Fibroblast of lung (primary cell): Measurements from ENCODE around the gene SSB. TPM values are rescaled to one million over a fixed set of nuclear protein-coding genes. Genes with fewer than 3 reads are reported as not detected.

ENCODE experiments used
- DNase-seq, 2 donors: peaks; one replicate each; pipeline versions ENCODE4 v3.0.0 to v3.0.0-alpha.2; 2010; ENCODE audit warnings: low read depth in 2 of 2
- H2AFZ ChIP-seq: 2 replicates; pipeline ENCODE4 v1.5.1; 2012; ENCODE audit warnings: low read length, control low read depth, inconsistent platforms
- H3K27ac ChIP-seq: 2 replicates; pipeline ENCODE4 v1.5.1; 2011; ENCODE audit warnings: low read length, control low read depth; ENCODE audit not compliant: insufficient read depth
- H3K27me3 ChIP-seq: 2 replicates; pipeline ENCODE4 v1.5.1; 2011; ENCODE audit warnings: mild to moderate bottlenecking, low read length; ENCODE audit not compliant: control insufficient read depth, insufficient read depth
- H3K36me3 ChIP-seq: 2 replicates; pipeline ENCODE4 v1.5.1; 2011; ENCODE audit warnings: low read length; ENCODE audit not compliant: control insufficient read depth, insufficient read depth
- H3K4me1 ChIP-seq: 2 replicates; pipeline ENCODE4 v1.5.1; 2011; ENCODE audit warnings: low read length; ENCODE audit not compliant: control insufficient read depth, insufficient read depth; ENCODE audit errors: extremely low read depth
- H3K4me2 ChIP-seq: 2 replicates; pipeline ENCODE4 v1.5.1; 2011; ENCODE audit warnings: low read length, control low read depth; ENCODE audit not compliant: insufficient read depth; ENCODE audit errors: extremely low read depth
- H3K4me3 ChIP-seq, 4 experiments: fragments of 200-600 bp in 1 of 4; sonication (generic) in 1 of 4; replicated peaks in 1 of 4; 2 replicates each; pipeline ENCODE4 v1.5.1; 2011 to 2016; ENCODE audit warnings: low read length in 4 of 4, low read depth in 3 of 4, mild to moderate bottlenecking in 3 of 4, control low read depth in 2 of 4, inconsistent platforms in 1 of 4, mixed read lengths in 1 of 4; ENCODE audit not compliant: insufficient read depth in 1 of 4; ENCODE audit errors: control extremely low read depth in 1 of 4
- H3K79me2 ChIP-seq: 2 replicates; pipeline ENCODE4 v1.5.1; 2012; ENCODE audit warnings: mild to moderate bottlenecking, low read length, inconsistent platforms; ENCODE audit not compliant: control insufficient read depth, insufficient read depth
- H3K9ac ChIP-seq: 2 replicates; pipeline ENCODE4 v1.5.1; 2011; ENCODE audit warnings: mild to moderate bottlenecking, low read length, control low read depth; ENCODE audit not compliant: insufficient read depth
- H3K9me3 ChIP-seq: 2 replicates; pipeline ENCODE4 v1.5.1; 2012; ENCODE audit warnings: low read depth, low read length; ENCODE audit not compliant: control insufficient read depth, insufficient read depth
- H4K20me1 ChIP-seq: 2 replicates; pipeline ENCODE4 v1.5.1; 2011; ENCODE audit warnings: low read length; ENCODE audit not compliant: control insufficient read depth, insufficient read depth; ENCODE audit errors: extremely low read depth
- CTCF ChIP-seq, 2 donors: IDR thresholded peaks in 1 of 2; conservative IDR thresholded peaks in 1 of 2; 1 replicate in 1 of 2; 2 replicates in 1 of 2; pipeline ENCODE4 v1.5.1; 2011 to 2012; ENCODE audit warnings: low read length in 2 of 2, control low read depth in 1 of 2, inconsistent platforms in 1 of 2, low read depth in 1 of 2, mild to moderate bottlenecking in 1 of 2
- EZH2 ChIP-seq: IDR thresholded peaks from 2 replicates; pipeline ENCODE4 v1.5.1; 2012; ENCODE audit warnings: low read length, control low read depth, mild to moderate bottlenecking; ENCODE audit errors: missing control alignments
- polyA plus RNA-seq, 2 donors: library from polyadenylated mRNA; depleted of rRNA in 1 of 2; stranded (reverse) in 1 of 2; unstranded in 1 of 2; fragments of >200 nt; gene quantifications; 2 replicates each; pipeline ENCODE4 v1.2.1, GENCODE V29; 2011 to 2012; ENCODE audit warnings: missing spikeins in 1 of 2
- total RNA-seq: library from RNA; depleted of rRNA; stranded (reverse); fragments of >200 nt; gene quantifications from 2 replicates; pipeline ENCODE4 v1.2.1, GENCODE V29; 2014

The SSB gene
- total and polyA plus RNA-seq, 2 donors (not counting 1 experiment from before 2014, with no cell fraction given) = 83.6 to 138 TPM

GRCh38 chr2:169768262-169768995, 30.2 kb upstream of the SSB start:
- no peaks in the 10 kb centered on the region for H4K20me1 ChIP-seq
- TF ChIP-seq EZH2 (peak; percentile 87), CTCF (conservative IDR thresholded peaks at IDR 0.05 in 1 of 2, IDR thresholded peaks at IDR 0.05 in 1 of 2; ENCODE audit: low read depth in 1 of 2, low read length in 2 of 2) (no peak)
- H3K4me1 ChIP-seq = no peaks in the 10 kb centered on the region
- no peak for DNase-seq
- H3K4me2 ChIP-seq = peak overlapping the region; percentile 15
- no peaks in the 10 kb centered on the region for H3K79me2 ChIP-seq
- H3K27ac ChIP-seq = no peak overlapping the region
- H3K9me3 ChIP-seq = no peaks in the 10 kb centered on the region
- peak overlapping the region; percentile 35 for H2AFZ ChIP-seq
- H3K9ac ChIP-seq = no peak overlapping the region
- peaks cover 14% of the 10 kb centered on the region for H3K27me3 ChIP-seq
- no peaks in the 10 kb centered on the region for H3K36me3 ChIP-seq
- H3K4me3 ChIP-seq = peak overlapping the region; percentile 17 to 44 (median 20)

GRCh38 chr2:169771021-169771420, 27.6 kb upstream of the SSB start:
- Histone ChIP-seq H3K27me3 (peaks cover 14% of the 10 kb centered on the region), H3K36me3 (no peaks in the 10 kb centered on the region), H2AFZ (no peak overlapping the region), H4K20me1 (no peaks in the 10 kb centered on the region), H3K4me1 (no peaks in the 10 kb centered on the region), H3K4me2 (no peak overlapping the region), H3K9ac (no peak overlapping the region), H3K79me2 (no peaks in the 10 kb centered on the region), H3K4me3 (no peak overlapping the region), H3K9me3 (no peaks in the 10 kb centered on the region), H3K27ac (no peak overlapping the region)
- no peak for TF ChIP-seq EZH2
- TF ChIP-seq CTCF (conservative IDR thresholded peaks at IDR 0.05 in 1 of 2, IDR thresholded peaks at IDR 0.05 in 1 of 2; ENCODE audit: low read depth in 1 of 2, low read length in 2 of 2) = no peak
- no peak for DNase-seq

GRCh38 chr2:169771612-169772011, 27.1 kb upstream of the SSB start:
- Histone ChIP-seq H4K20me1 (no peaks in the 10 kb centered on the region), H3K9ac (no peak overlapping the region), H3K4me3 (no peak overlapping the region), H2AFZ (no peak overlapping the region), H3K79me2 (no peaks in the 10 kb centered on the region), H3K9me3 (no peaks in the 10 kb centered on the region), H3K27me3 (peaks cover 14% of the 10 kb centered on the region), H3K27ac (no peak overlapping the region), H3K4me2 (no peak overlapping the region), H3K4me1 (no peaks in the 10 kb centered on the region), H3K36me3 (no peaks in the 10 kb centered on the region)
- no peak for TF ChIP-seq EZH2
- no peak for TF ChIP-seq CTCF (conservative IDR thresholded peaks at IDR 0.05 in 1 of 2, IDR thresholded peaks at IDR 0.05 in 1 of 2; ENCODE audit: low read depth in 1 of 2, low read length in 2 of 2)
- DNase-seq = no peak
